ENCODE measurements around the gene NRG4.

The NRG4 gene

DNA sequence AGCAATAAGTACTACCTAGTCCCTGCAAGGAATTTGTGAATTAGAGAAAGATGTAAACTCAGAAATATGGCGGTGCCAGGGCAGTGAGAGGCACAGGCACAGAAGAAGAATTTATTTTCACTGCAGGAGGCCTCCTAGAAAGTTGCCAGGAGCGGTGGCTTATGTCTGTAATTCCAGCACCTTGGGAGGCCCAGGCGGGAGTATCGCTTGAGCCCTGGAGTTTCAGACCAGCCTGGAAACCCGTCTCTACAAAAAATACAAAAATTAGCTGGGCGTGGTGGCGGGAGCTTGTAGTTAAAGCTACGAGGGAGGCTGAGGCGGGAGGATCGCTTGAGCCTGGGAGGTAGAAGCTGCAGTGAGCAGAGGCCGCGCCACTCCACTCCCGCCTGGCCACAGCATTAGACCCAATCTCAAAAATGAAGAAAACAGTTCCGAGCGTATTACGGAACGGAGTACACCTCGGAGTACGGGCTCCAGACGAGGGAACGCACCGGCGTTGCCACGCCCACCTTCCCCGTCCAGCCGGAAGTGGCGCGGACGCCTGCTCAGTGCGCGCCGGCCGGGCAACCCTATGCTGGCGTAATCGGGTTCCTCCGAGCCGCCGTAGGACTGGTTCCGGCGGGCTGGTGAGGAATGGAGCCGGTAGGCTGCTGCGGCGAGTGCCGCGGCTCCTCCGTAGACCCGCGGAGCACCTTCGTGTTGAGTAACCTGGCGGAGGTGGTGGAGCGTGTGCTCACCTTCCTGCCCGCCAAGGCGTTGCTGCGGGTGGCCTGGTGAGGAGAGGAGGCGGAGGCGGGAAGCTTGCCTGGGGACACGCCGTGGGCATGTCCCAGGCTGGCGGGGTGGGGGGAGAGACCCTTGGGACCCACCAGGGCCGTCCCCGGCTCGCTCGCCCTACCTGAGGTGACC lies 108.6 kb downstream of the NRG4 start, which contains the start of gene FBXO22:
TSS of gene FBXO22 (plus strand) at position 548 of the 909 bp plus-strand sequence. CDS start at position 634, 86 bp downstream.
- peaks cover 12% of the 10 kb centered on the region for H3K36me3 Mint-ChIP-seq (ENCODE audit: low read depth)
- TF ChIP-seq, protein P1, sequence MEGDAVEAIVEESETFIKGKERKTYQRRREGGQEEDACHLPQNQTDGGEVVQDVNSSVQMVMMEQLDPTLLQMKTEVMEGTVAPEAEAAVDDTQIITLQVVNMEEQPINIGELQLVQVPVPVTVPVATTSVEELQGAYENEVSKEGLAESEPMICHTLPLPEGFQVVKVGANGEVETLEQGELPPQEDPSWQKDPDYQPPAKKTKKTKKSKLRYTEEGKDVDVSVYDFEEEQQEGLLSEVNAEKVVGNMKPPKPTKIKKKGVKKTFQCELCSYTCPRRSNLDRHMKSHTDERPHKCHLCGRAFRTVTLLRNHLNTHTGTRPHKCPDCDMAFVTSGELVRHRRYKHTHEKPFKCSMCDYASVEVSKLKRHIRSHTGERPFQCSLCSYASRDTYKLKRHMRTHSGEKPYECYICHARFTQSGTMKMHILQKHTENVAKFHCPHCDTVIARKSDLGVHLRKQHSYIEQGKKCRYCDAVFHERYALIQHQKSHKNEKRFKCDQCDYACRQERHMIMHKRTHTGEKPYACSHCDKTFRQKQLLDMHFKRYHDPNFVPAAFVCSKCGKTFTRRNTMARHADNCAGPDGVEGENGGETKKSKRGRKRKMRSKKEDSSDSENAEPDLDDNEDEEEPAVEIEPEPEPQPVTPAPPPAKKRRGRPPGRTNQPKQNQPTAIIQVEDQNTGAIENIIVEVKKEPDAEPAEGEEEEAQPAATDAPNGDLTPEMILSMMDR (IDR thresholded peaks at IDR 0.05; ENCODE audit: unreplicated experiment in 3 of 3) = no peak
- H3K4me3 Mint-ChIP-seq = peak within 1 kb of the TSS; percentile 99
- H3K27me3 Mint-ChIP-seq (ENCODE audit: low read depth) = no peaks in the 10 kb centered on the region
- no peaks in the 10 kb centered on the region for H3K9me3 Mint-ChIP-seq
- peaks cover 23% of the 10 kb centered on the region for H3K4me1 Mint-ChIP-seq
- H3K27ac Mint-ChIP-seq = peak within 1 kb of the TSS; percentile 62 to 99 (median 90)

DNA sequence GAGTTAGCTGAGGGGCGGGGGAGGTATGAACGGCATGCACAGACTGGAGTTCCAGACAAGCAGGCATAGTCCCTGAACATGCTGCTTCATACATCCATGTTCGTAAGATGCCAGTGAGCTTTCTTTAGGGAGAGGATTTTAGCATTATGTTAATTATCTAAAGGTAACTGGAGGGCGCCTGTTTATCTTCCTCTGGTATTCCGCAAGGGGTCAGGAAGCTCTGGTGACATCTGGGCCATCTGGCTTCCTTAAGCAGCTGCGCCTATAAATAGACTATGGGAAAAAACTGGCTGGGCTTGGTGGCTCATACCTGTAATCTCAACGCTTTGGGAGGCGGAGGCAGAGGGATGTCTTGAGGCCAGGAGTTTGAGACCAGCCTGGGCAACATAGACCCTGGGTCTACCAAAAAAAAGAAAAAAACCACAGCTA lies 110.1 kb downstream of the NRG4 start:
- H3K27ac Mint-ChIP-seq = peak overlapping the region; percentile 62 to 97 (median 90)

GRCh38 chr15:75900577-75900976 lies 111.6 kb downstream of the NRG4 start:
- Mint-ChIP-seq H3K36me3 (ENCODE audit: low read depth) (peaks cover 21% of the 10 kb centered on the region), H3K27ac (no peak overlapping the region), H3K9me3 (no peaks in the 10 kb centered on the region), H3K4me1 (peaks cover 23% of the 10 kb centered on the region), H3K27me3 (ENCODE audit: low read depth) (no peaks in the 10 kb centered on the region), H3K4me3 (peak overlapping the region in 1 of 3 experiments; percentile 24)
- TF ChIP-seq, protein P1 (IDR thresholded peaks at IDR 0.05; ENCODE audit: unreplicated experiment in 3 of 3) = no peak

More for the DNA sequence above, 110.1 kb downstream of the NRG4 start:
- TF ChIP-seq, protein P1 (IDR thresholded peaks at IDR 0.05; ENCODE audit: unreplicated experiment in 3 of 3) = no peak
- Mint-ChIP-seq H3K9me3 (no peaks in the 10 kb centered on the region), H3K4me1 (peaks cover 23% of the 10 kb centered on the region), H3K27me3 (ENCODE audit: low read depth) (no peaks in the 10 kb centered on the region), H3K4me3 (peak overlapping the region; percentile 90 to 99 (median 99)), H3K36me3 (ENCODE audit: low read depth) (peaks cover 18% of the 10 kb centered on the region)

GRCh38 chr15:75895731-75896130 lies 116.5 kb downstream of the NRG4 start:
- no peaks in the 10 kb centered on the region for H3K9me3 Mint-ChIP-seq
- no peaks in the 10 kb centered on the region for H3K4me1 Mint-ChIP-seq
- H3K27me3 Mint-ChIP-seq (ENCODE audit: low read depth) = no peaks in the 10 kb centered on the region
- H3K4me3 Mint-ChIP-seq = no peak overlapping the region
- TF ChIP-seq, protein P1 (IDR thresholded peaks at IDR 0.05; ENCODE audit: unreplicated experiment in 3 of 3) = no peak
- H3K36me3 Mint-ChIP-seq (ENCODE audit: low read depth) = peaks cover 32% of the 10 kb centered on the region
- no peak overlapping the region for H3K27ac Mint-ChIP-seq

GRCh38 chr15:75891895-75892294 lies 120.3 kb downstream of the NRG4 start:
- no peak overlapping the region for H3K27ac Mint-ChIP-seq
- H3K36me3 Mint-ChIP-seq (ENCODE audit: low read depth) = peaks cover 40% of the 10 kb centered on the region
- H3K9me3 Mint-ChIP-seq = no peaks in the 10 kb centered on the region
- H3K4me3 Mint-ChIP-seq = no peak overlapping the region
- no peaks in the 10 kb centered on the region for H3K27me3 Mint-ChIP-seq (ENCODE audit: low read depth)
- H3K4me1 Mint-ChIP-seq = no peaks in the 10 kb centered on the region
- TF ChIP-seq, protein P1 (IDR thresholded peaks at IDR 0.05; ENCODE audit: unreplicated experiment in 3 of 3) = no peak
